Left ventricle myocardium inferior (tissue), 1 donor: ENCODE data around the gene ABCA2. TPM values are rescaled to one million over a fixed set of nuclear protein-coding genes. Genes with fewer than 3 reads are reported as not detected.

ENCODE experiments used
- DNase-seq: peaks from one replicate; pipeline ENCODE4 v3.0.0-alpha.2; 2020
- H3K27ac ChIP-seq: fragments of 200-600 bp; replicated peaks from 2 replicates; pipeline ENCODE4 v1.8.0; 2021
- H3K27me3 ChIP-seq: fragments of 200-600 bp; 2 replicates; pipeline ENCODE4 v1.8.0; 2021; ENCODE audit warnings: low read depth
- H3K36me3 ChIP-seq: fragments of 200-600 bp; 2 replicates; pipeline ENCODE4 v1.8.0; 2021
- H3K4me1 ChIP-seq: fragments of 200-600 bp; 2 replicates; pipeline ENCODE4 v1.8.0; 2021
- H3K4me3 ChIP-seq: fragments of 200-600 bp; 2 replicates; pipeline ENCODE4 v1.8.0; 2021; ENCODE audit warnings: mild to moderate bottlenecking, moderate library complexity
- H3K9me3 ChIP-seq: fragments of 200-600 bp; replicated peaks from 2 replicates; pipeline ENCODE4 v1.8.0; 2021
- intact Hi-C: fragments of 100-400 bp; cut with micrococcal nuclease; formaldehyde crosslinking; loops from one replicate; pipeline ENCODE4 v1.11.0; 2022
- total RNA-seq: library from RNA; stranded (reverse); fragmentation: NEBNext Ultra II Directional; extraction: Animal tissue kit (Norgen Biotek cat#: 25700); gene quantifications from one replicate; pipeline ENCODE4 v1.2.1, GENCODE V29; 2021
- TF ChIP-seq, protein P1 (sequence below): fragments of 200-600 bp; IDR thresholded peaks from 2 replicates; pipeline ENCODE4 v1.8.0; 2021; ENCODE audit warnings: antibody characterized with exemption, mild to moderate bottlenecking, borderline replicate concordance
- donor health status: DM: no; HTN: yes; CAD: no; lungs with severe emphysema.

ABCA2 gene
- total RNA-seq, 1 donor from 2014 or later, result 29.9 TPM

DNA sequence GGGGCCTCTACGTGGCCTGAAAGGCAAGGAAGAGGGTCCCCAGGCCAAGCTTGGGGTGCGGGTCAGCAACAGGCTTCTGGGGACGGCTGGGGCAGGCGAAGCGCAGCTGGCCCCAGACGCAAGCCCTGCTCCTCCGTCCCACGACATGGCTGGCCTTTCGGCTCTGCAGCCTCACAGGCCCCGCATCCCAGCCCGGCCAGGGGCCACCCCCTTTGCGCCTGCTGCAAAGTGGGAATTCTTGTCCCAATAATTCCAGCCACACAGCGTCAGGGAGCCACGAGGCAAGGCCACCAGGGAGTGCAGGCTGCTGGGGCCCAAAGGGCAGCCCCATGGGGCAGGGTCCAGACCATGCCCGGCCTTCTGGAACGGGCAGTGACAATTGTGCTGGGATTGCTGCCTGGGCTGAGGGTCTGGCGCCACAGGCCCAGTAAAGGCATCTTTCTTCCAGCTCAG, 26.9 kb upstream of the ABCA2 start:
- Histone ChIP-seq H3K27me3 (peaks cover 48% of the 10 kb centered on the region), H3K27ac (peak overlapping the region; percentile 93), H3K4me3 (peak overlapping the region; percentile 64), H3K9me3 (no peaks in the 10 kb centered on the region), H3K36me3 (no peaks in the 10 kb centered on the region), H3K4me1 (peaks cover 54% of the 10 kb centered on the region)
- intact Hi-C loops, result no loop called here
- DNase-seq, result no peak
- TF ChIP-seq, protein P1, sequence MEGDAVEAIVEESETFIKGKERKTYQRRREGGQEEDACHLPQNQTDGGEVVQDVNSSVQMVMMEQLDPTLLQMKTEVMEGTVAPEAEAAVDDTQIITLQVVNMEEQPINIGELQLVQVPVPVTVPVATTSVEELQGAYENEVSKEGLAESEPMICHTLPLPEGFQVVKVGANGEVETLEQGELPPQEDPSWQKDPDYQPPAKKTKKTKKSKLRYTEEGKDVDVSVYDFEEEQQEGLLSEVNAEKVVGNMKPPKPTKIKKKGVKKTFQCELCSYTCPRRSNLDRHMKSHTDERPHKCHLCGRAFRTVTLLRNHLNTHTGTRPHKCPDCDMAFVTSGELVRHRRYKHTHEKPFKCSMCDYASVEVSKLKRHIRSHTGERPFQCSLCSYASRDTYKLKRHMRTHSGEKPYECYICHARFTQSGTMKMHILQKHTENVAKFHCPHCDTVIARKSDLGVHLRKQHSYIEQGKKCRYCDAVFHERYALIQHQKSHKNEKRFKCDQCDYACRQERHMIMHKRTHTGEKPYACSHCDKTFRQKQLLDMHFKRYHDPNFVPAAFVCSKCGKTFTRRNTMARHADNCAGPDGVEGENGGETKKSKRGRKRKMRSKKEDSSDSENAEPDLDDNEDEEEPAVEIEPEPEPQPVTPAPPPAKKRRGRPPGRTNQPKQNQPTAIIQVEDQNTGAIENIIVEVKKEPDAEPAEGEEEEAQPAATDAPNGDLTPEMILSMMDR, result no peak

DNA sequence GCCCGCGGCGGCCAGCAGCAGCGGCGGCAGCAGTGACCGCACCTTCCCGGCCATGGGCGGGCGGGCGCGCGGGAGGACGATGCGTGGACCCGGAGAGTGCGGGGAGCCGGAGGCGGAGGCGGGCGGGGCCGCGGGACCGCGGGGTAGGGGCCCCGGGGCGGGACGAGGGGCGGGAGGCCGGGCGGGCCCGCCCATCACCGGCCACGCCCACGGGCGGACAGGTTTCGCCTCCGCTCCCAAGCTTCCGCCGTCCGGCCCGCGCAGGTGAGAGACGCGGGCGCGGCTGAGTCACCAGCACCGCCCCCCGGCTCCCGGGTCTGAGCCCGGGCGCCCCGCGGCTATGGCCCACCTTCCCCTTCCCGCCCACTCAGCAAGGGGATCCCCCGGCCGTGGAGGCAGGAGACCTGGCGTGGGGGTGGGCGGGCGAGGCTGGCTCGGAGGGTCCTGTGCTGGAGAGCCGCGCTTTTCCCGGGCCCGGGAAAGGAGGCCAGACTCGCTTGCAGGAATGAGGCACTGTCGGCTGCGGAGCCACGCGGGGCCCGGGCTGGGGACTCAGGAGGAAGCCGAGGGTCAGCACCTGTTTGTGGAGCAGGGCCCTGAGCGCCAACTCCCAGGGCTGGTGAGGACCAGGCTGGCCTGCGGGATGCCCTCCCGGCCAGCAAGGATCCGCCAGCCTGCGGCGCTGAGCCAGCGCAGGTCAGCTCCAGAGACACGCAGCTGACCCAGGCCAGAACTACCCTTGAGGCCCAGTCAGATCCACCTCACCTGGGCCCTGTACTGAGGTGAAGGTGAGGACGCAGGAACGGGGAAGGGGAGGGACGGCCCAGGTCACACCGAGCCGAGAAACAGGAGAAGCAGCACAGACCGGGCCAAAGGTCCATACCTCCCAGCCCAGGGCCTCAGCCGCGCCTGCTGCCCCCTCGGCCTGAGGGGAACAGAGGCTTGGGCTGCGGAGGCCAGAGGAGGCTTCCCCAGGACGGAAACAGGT, 26.2 kb upstream of the ABCA2 start, which contains the start of gene ENTPD2:
Gene ENTPD2, minus strand, starts transcription at position 118 of the 988 bp plus-strand sequence. Its CDS starts 64 bp downstream, at position 54.
- Histone ChIP-seq H3K36me3 (no peaks in the 10 kb centered on the region), H3K27ac (peak within 1 kb of the TSS; percentile 93), H3K4me1 (peaks cover 59% of the 10 kb centered on the region), H3K9me3 (no peaks in the 10 kb centered on the region), H3K27me3 (peaks cover 55% of the 10 kb centered on the region), H3K4me3 (peak within 1 kb of the TSS; percentile 64)
- intact Hi-C loops, result no loop called here
- TF ChIP-seq, protein P1, result no peak
- DNase-seq, result no peak

DNA sequence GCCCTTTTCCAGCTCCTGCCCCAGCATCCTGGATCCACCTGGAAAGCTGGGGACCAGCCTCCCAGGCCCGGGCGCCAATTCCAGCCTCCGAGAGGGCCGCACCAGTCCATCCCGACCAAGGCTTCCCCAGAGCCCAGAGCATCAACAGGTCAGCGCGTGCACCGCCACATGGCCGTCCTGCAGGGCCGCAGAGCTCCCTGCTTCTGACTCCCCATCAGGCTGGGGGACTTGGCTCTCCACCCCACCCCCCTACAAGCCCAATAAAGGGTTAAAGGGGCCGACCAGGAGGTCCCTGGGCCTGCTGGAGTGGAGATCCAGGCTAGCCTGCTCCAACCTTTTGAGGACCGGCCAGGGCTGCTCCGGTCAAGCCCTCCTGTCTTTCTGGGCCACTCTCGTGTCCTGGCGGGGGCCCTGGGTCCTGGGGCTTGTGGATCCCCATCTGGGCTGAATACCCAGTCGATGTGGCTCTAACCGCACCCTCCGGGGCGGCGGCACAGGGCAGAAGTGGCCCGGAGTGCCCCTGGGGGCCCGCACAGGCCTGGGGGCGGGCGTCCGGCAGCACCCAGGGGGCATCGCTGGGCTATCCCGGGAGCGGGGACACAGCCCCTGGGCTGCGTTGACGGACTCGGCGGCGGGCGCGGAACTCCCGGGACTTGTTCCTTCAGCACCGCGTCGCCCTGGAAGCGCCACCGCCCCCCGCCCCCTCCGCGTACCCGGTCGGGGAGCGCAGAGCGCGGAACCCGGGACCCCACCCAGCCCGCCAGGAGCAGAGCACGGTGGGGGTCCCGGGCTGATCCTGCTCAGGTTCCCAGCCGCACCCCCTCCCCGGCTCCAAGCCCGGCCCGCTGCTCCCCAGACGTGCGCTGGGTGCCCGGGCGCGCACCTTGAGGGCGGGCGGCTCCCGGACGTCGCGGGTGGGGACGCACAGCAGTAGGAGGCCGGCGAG, 25.2 kb upstream of the ABCA2 start:
- H3K27ac ChIP-seq, result peak overlapping the region; percentile 93
- H3K36me3 ChIP-seq, result no peaks in the 10 kb centered on the region
- H3K4me3 ChIP-seq, result peak overlapping the region; percentile 64
- H3K27me3 ChIP-seq, result peaks cover 64% of the 10 kb centered on the region
- peaks cover 66% of the 10 kb centered on the region for H3K4me1 ChIP-seq
- intact Hi-C loops, result no loop called here
- DNase-seq, result no peak
- TF ChIP-seq, protein P1, result no peak
- no peaks in the 10 kb centered on the region for H3K9me3 ChIP-seq

DNA sequence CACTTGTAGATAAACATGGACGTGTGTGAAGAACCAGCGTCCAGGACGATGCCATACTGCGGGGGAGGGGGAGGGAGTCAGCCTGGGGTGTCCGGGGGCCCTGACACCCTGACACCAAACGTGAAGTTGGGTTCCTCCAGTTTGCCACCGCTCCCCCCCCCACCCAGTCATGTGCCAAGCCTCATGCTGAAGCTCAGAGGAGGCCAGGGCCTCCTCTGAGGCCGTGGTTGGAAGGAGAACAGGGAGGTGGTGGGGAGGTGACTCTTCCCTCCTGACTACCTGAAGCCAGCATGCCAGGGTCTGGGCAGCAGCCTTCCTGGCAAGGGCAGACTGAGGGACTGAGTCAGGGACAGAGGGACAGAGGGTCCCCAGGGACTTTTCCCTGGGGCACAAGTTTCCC, 24.3 kb upstream of the ABCA2 start:
- H3K36me3 ChIP-seq, result no peaks in the 10 kb centered on the region
- intact Hi-C loops, result no loop called here
- TF ChIP-seq, protein P1, result no peak
- H3K27ac ChIP-seq, result no peak overlapping the region
- DNase-seq, result no peak
- H3K4me1 ChIP-seq, result peaks cover 62% of the 10 kb centered on the region
- H3K4me3 ChIP-seq, result no peak overlapping the region
- no peaks in the 10 kb centered on the region for H3K9me3 ChIP-seq
- H3K27me3 ChIP-seq, result peaks cover 74% of the 10 kb centered on the region

DNA sequence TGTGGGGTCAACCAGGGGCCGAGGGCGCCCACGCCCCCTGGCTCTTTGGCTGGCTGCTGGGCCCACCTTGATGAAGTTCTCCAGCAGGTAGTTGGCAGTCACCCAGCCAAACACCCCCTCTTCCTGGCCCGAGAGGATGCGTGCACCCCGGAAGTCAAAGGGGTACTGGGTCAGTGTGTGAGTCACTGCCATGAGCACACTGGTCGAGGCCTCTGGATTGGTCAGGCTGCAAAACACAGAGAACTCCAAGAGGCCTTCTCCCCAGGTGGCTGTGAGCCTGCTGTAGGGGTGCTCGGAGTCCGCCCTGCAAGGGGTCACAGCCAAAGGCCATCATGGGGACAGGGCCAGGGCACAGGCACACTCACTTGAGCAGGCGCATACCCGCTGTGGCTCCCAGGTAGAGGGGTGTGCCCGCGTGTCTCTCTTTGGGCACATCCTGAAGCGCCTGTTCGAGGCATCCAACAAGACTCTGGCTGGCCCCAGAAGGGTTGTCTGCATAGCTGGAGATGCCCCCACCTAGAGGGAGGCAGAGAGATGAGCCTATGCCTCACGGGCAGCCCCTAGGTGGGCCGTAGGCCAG, 23.2 kb upstream of the ABCA2 start:
- H3K27me3 ChIP-seq, result peaks cover 81% of the 10 kb centered on the region

More for the DNA sequence above, 23.2 kb upstream of the ABCA2 start:
- intact Hi-C loops, result no loop called here
- no peak for DNase-seq
- no peak overlapping the region for H3K4me3 ChIP-seq
- no peak overlapping the region for H3K27ac ChIP-seq
- H3K36me3 ChIP-seq, result no peaks in the 10 kb centered on the region
- TF ChIP-seq, protein P1, result no peak
- no peaks in the 10 kb centered on the region for H3K9me3 ChIP-seq
- peaks cover 57% of the 10 kb centered on the region for H3K4me1 ChIP-seq
